K562 (cell line): ENCODE results near the gene GLB1L3. TPM values are rescaled to one million over a fixed set of nuclear protein-coding genes. Genes with fewer than 3 reads are reported as not detected.
A peak's percentile ranks its signal among the peaks of the same experiment; 100 is the strongest.

ENCODE experiments used
- ATF6 ChIP-seq: sonication (generic); formaldehyde crosslinking; IDR thresholded peaks from 2 replicates; pipeline ENCODE4 v1.4.0; 2020; ENCODE audit warnings: mild to moderate bottlenecking, missing genetic modification reagents
- CBFA2T2 ChIP-seq: fragments of 450-650 bp; conservative IDR thresholded peaks from 2 replicates; pipeline ENCODE4 v1.6.1; 2017; ENCODE audit warnings: mild to moderate bottlenecking
- CBFA2T3 ChIP-seq: fragments of 450-650 bp; IDR thresholded peaks from 2 replicates; pipeline ENCODE4 v1.6.1; 2017
- CBFB ChIP-seq: sonication (generic); formaldehyde crosslinking; IDR thresholded peaks from 2 replicates; pipeline ENCODE4 v1.4.0; 2020; ENCODE audit warnings: mild to moderate bottlenecking, missing genetic modification reagents
- CHD7 ChIP-seq: fragments of 200-600 bp; sonication (generic); IDR thresholded peaks from one replicate; pipeline ENCODE4 v1.6.1; 2012; ENCODE audit warnings: mild to moderate bottlenecking, low read depth, low read length, inconsistent platforms
- COPS2 ChIP-seq: fragments of 450-650 bp; conservative IDR thresholded peaks from 2 replicates; pipeline ENCODE4 v1.6.1; 2016; ENCODE audit warnings: mild to moderate bottlenecking, moderate library complexity
- DMBX1 ChIP-seq: fragments of 250-450 bp; sonication (Bioruptor Pico); IDR thresholded peaks from 2 replicates; pipeline ENCODE4 v1.8.0; 2022; ENCODE audit warnings: inconsistent platforms, mild to moderate bottlenecking, moderate library complexity, borderline replicate concordance
- DPF2 ChIP-seq: fragments of 450-650 bp; IDR thresholded peaks from 2 replicates; pipeline ENCODE4 v1.6.1; 2016
- HDAC1 ChIP-seq, 2 experiments: fragments of 450-650 bp; IDR thresholded peaks; 2 replicates each; pipeline ENCODE4 v1.6.1; 2016 to 2017; ENCODE audit warnings: inconsistent platforms in 1 of 2, mild to moderate bottlenecking in 1 of 2, moderate library complexity in 1 of 2
- NBN ChIP-seq: fragments of 450-650 bp; IDR thresholded peaks from 2 replicates; pipeline ENCODE4 v1.6.1; 2016; ENCODE audit warnings: low read depth, mild to moderate bottlenecking
- NFIC ChIP-seq: fragments of 450-650 bp; IDR thresholded peaks from 2 replicates; pipeline ENCODE4 v1.6.1; 2017; ENCODE audit warnings: mild to moderate bottlenecking, inconsistent platforms
- NR4A1 ChIP-seq, 2 experiments: fragments of 250-450 bp in 1 of 2; fragments of 450-650 bp in 1 of 2; sonication (Bioruptor Pico) in 1 of 2; IDR thresholded peaks; 2 replicates each; pipeline versions ENCODE4 v1.4.0 to v1.6.1; 2016 to 2020; ENCODE audit warnings: mild to moderate bottlenecking in 2 of 2, missing compliant biosample characterization in 1 of 2, missing genetic modification characterization in 1 of 2, moderate library complexity in 1 of 2
- SETDB1 ChIP-seq: IDR thresholded peaks from one replicate; pipeline ENCODE4 v1.6.1; 2012; ENCODE audit warnings: low read length, control low read depth, inconsistent platforms
- TCF3 ChIP-seq: sonication (generic); formaldehyde crosslinking; IDR thresholded peaks from 2 replicates; pipeline ENCODE4 v1.4.0; 2020; ENCODE audit warnings: mild to moderate bottlenecking, missing genetic modification reagents
- ZFP36 ChIP-seq: fragments of 150-350 bp; IDR thresholded peaks from 2 replicates; pipeline ENCODE4 v1.6.1; 2018; ENCODE audit warnings: low read length, low read depth; ENCODE audit not compliant: partially characterized antibody
- ZNF217 ChIP-seq: sonication (generic); formaldehyde crosslinking; IDR thresholded peaks from 2 replicates; pipeline ENCODE4 v1.8.0; 2022; ENCODE audit warnings: mild to moderate bottlenecking, missing genetic modification reagents
- ZNF511 ChIP-seq: sonication (generic); formaldehyde crosslinking; IDR thresholded peaks from 2 replicates; pipeline ENCODE4 v1.8.0; 2022; ENCODE audit warnings: mild to moderate bottlenecking, missing genetic modification reagents
- polyA plus RNA-seq, 8 experiments: library from polyadenylated mRNA; depleted of rRNA in 4 of 8; stranded (reverse) in 5 of 8; unstranded in 3 of 8; fragments of >200 nt; fragmentation: Nextera tagmentation in 2 of 8; fragmentation: Illumina TruSeq in 1 of 8; extraction: Ambion mirVana in 2 of 8; extraction: Trizol in 1 of 8; gene quantifications; 2 replicates each; pipeline versions ENCODE4 v1.2.1 to v1.2.3, GENCODE V29; 2011 to 2014; ENCODE audit warnings: inconsistent platforms in 1 of 8, missing spikeins in 1 of 8
- total RNA-seq, 7 experiments: library from RNA; depleted of rRNA in 6 of 7; stranded (reverse); fragments of >200 nt in 6 of 7; fragmentation: Illumina TruSeq in 2 of 7; extraction: Trizol in 2 of 7; gene quantifications; 2 replicates each; pipeline versions ENCODE4 v1.2.1 to v1.2.3, GENCODE V29; 2011 to 2021; ENCODE audit warnings: low replicate concordance in 1 of 7

The GLB1L3 gene
- total and polyA plus RNA-seq, 9 of the 15 experiments (the other 6 are each of a cell fraction or from before 2014, with no cell fraction given): 0.18 to 3.3 (median 0.49) TPM

- peak; percentile 69 for TF ChIP-seq CBFA2T2
- TF ChIP-seq ATF6 (CRISPR knock-in tag): no peak
- peak; percentile 63 for TF ChIP-seq TCF3 (CRISPR knock-in tag)
- no peak for TF ChIP-seq CBFB (CRISPR knock-in tag)
- peak; percentile 84 for TF ChIP-seq CBFA2T3
- peak; percentile 80 for TF ChIP-seq DPF2
- no peak for TF ChIP-seq ZNF217 (CRISPR knock-in tag)
- no peak for TF ChIP-seq ZNF511 (CRISPR knock-in tag)
- TF ChIP-seq COPS2: no peak
- peak; percentile 16; the same call in 1 of the 2 replicates for TF ChIP-seq NFIC
- TF ChIP-seq SETDB1: no peak
- TF ChIP-seq CHD7: no peak
- TF ChIP-seq ZFP36: peak; percentile 54
- no peak for TF ChIP-seq NR4A1 (CRISPR knock-in tag; IDR thresholded peaks at IDR 0.05)
- TF ChIP-seq NR4A1 (tag; IDR thresholded peaks at IDR 0.05): no peak
- TF ChIP-seq NBN: no peak
- TF ChIP-seq HDAC1 (IDR thresholded peaks at IDR 0.05): no peak
- peak; percentile 17; the same call in 1 of the 2 replicates for TF ChIP-seq DMBX1 (CRISPR knock-in tag)
Observed at GRCh38 chr11:134233729-134234179, 42.4 kb upstream of the GLB1L3 start (continued).
